HepG2 (cell line): Measurements from ENCODE around the gene DPF1. TPM values are rescaled to one million over a fixed set of nuclear protein-coding genes. Genes with fewer than 3 reads are reported as not detected.

ENCODE experiments used
- ATAC-seq: fragments of 200-7000 bp; cut with Tn5 transposase; 3 replicates; pipeline ENCODE4 v1.9.1; 2020; ENCODE audit warnings: mild to moderate bottlenecking, moderate library complexity
- BruUV-seq: library from RNA; stranded (reverse); fragments of 400-500 nt; replicated peaks from 2 replicates; lab custom pipeline; 2021; lab: Mats Ljungman, UMichigan
- CTCF ChIA-PET: fragments of 300-600 bp; formaldehyde crosslinking; extraction: SDS; loops from one replicate; lab custom pipeline; 2021; ENCODE audit warnings: low total read pairs, inconsistent platforms, low intra/inter-chr PET ratio; lab: Yijun Ruan, JAX
- POLR2A ChIA-PET: fragments of 350-600 bp; sonication (Branson Sonifier 250); formaldehyde crosslinking; loops from one replicate; lab custom pipeline; 2020; ENCODE audit warnings: antibody characterized with exemption, inconsistent platforms; lab: Yijun Ruan, JAX
- DNase-seq: peaks from one replicate; pipeline ENCODE4 v3.0.0-alpha.2; 2015; ENCODE audit warnings: low spot score
- FAIRE-seq: peaks from 3 replicates; lab custom pipeline; 2011; peaks lifted over from hg19 to GRCh38; lab: Jason Lieb, UNC
- H2AFZ ChIP-seq: one replicate; pipeline ENCODE4 v1.6.1; 2011; ENCODE audit warnings: low read length, inconsistent platforms
- H3K27ac ChIP-seq: fragments of 300-600 bp; 3 replicates; pipeline ENCODE4 v1.8.0; 2011; ENCODE audit warnings: mixed run types, mild to moderate bottlenecking, mixed read lengths, low read length, inconsistent platforms; ENCODE audit not compliant: insufficient read depth; ENCODE audit errors: extremely low read length
- H3K27me3 ChIP-seq, 2 experiments: fragments of 200-600 bp in 1 of 2; 2 replicates in 1 of 2; 3 replicates in 1 of 2; pipeline versions ENCODE4 v1.6.0 to v1.8.0; 2011; ENCODE audit warnings: low read length in 2 of 2, mild to moderate bottlenecking in 2 of 2, moderate library complexity in 2 of 2, inconsistent platforms in 1 of 2; ENCODE audit not compliant: insufficient read depth in 2 of 2, control insufficient read depth in 1 of 2
- H3K36me3 ChIP-seq, 2 experiments: fragments of 200-600 bp in 1 of 2; replicated peaks in 1 of 2; 2 replicates in 1 of 2; 3 replicates in 1 of 2; pipeline versions ENCODE4 v1.5.1 to v1.8.0; 2011; ENCODE audit warnings: low read length in 2 of 2, inconsistent platforms in 1 of 2; ENCODE audit not compliant: insufficient read depth in 2 of 2, control insufficient read depth in 1 of 2
- H3K4me1 ChIP-seq: 2 replicates; pipeline ENCODE4 v1.5.1; 2012; ENCODE audit warnings: low read length, inconsistent platforms; ENCODE audit not compliant: insufficient read depth
- H3K4me2 ChIP-seq: 2 replicates; pipeline ENCODE4 v1.6.0; 2011; ENCODE audit warnings: low read depth, low read length, inconsistent platforms
- H3K4me3 ChIP-seq, 3 experiments: fragments of 200-600 bp in 1 of 3; sonication (generic), shearing (Covaris generic) in 1 of 3; replicated peaks in 1 of 3; 2 replicates each; pipeline ENCODE4 v1.5.1; 2011 to 2016; ENCODE audit warnings: low read length in 3 of 3, inconsistent platforms in 2 of 3, low read depth in 2 of 3, mild to moderate bottlenecking in 2 of 3, control low read depth in 1 of 3, mixed read lengths in 1 of 3; ENCODE audit not compliant: insufficient read depth in 1 of 3
- H3K79me2 ChIP-seq: one replicate; pipeline ENCODE4 v1.6.1; 2011; ENCODE audit warnings: low read length, inconsistent platforms; ENCODE audit not compliant: insufficient read depth
- H3K9ac ChIP-seq: 2 replicates; pipeline ENCODE4 v1.6.0; 2011; ENCODE audit warnings: mild to moderate bottlenecking, low read depth, low read length, inconsistent platforms; ENCODE audit not compliant: insufficient read depth
- H3K9me3 ChIP-seq: 2 replicates; pipeline ENCODE4 v1.5.1; 2012; ENCODE audit warnings: mild to moderate bottlenecking, low read length
- H4K20me1 ChIP-seq: 2 replicates; pipeline ENCODE4 v1.6.0; 2011; ENCODE audit warnings: inconsistent platforms, mild to moderate bottlenecking, low read length, moderate library complexity; ENCODE audit not compliant: insufficient read depth
- ADNP ChIP-seq: sonication (generic); formaldehyde crosslinking; IDR thresholded peaks from 2 replicates; pipeline ENCODE4 v1.4.0; 2020; ENCODE audit warnings: missing genetic modification reagents
- AGO2 ChIP-seq: fragments of 200-400 bp; formaldehyde crosslinking; optimal IDR thresholded peaks from 2 replicates; pipeline ENCODE3; 2017; ENCODE audit warnings: mild to moderate bottlenecking, low read depth, low read length, moderate library complexity
- HOXD1 ChIP-seq: sonication (generic); formaldehyde crosslinking; IDR thresholded peaks from 2 replicates; pipeline ENCODE4 v1.5.0; 2020; ENCODE audit warnings: missing genetic modification reagents
- POGZ ChIP-seq: sonication (generic); formaldehyde crosslinking; IDR thresholded peaks from 2 replicates; pipeline ENCODE4 v1.4.0; 2020; ENCODE audit warnings: mild to moderate bottlenecking, missing genetic modification reagents
- RFX3 ChIP-seq: IDR thresholded peaks from 2 replicates; pipeline ENCODE4 v1.6.1; 2016; ENCODE audit warnings: missing biosample characterization, missing genetic modification reagents
- ZNF605 ChIP-seq: sonication (generic); formaldehyde crosslinking; IDR thresholded peaks from 2 replicates; pipeline ENCODE4 v1.8.0; 2022; ENCODE audit warnings: mild to moderate bottlenecking, missing genetic modification reagents
- ZSCAN9 ChIP-seq: IDR thresholded peaks from 2 replicates; pipeline ENCODE4 v1.6.1; 2016; ENCODE audit warnings: borderline replicate concordance
- WGBS: methylation state at CpG from one replicate; pipeline ENCODE4 v1.1.6; 2017; ENCODE audit warnings: low lambda C conversion rate; 5-methylcytosine and 5-hydroxymethylcytosine counted together
- in situ Hi-C: cut with HindIII; loops from 2 replicates; pipeline ENCODE4 v1.10.0; 2017; ENCODE audit warnings: low pct_unique_long_range_greater_than_20kb; ENCODE audit not compliant: extremely low pct_ligation_motif_present
- intact Hi-C: fragments of 100-400 bp; cut with micrococcal nuclease; formaldehyde crosslinking; loops from one replicate; pipeline ENCODE4 v1.10.0; 2022; ENCODE audit not compliant: unreplicated experiment
- polyA plus RNA-seq, 8 experiments: library from polyadenylated mRNA; depleted of rRNA in 3 of 8; stranded (reverse) in 7 of 8; unstranded in 1 of 8; fragments of >200 nt; fragmentation: Illumina TruSeq in 4 of 8; extraction: Trizol in 4 of 8; gene quantifications; 2 replicates each; pipeline versions ENCODE4 v1.2.1 to v1.2.3, GENCODE V29; 2011 to 2016; ENCODE audit warnings: low read depth in 4 of 8, missing spikeins in 1 of 8, mixed read lengths in 1 of 8; ENCODE audit not compliant: insufficient read depth in 1 of 8
- total RNA-seq, 5 experiments: library from RNA; depleted of rRNA; stranded (reverse); fragments of >200 nt; fragmentation: Illumina TruSeq; extraction: Trizol; gene quantifications; 2 replicates each; pipeline ENCODE4 v1.2.3, GENCODE V29; 2016; ENCODE audit warnings: low read depth in 1 of 5
- TF ChIP-seq, protein P1 (sequence below): IDR thresholded peaks from 2 replicates; pipeline ENCODE4 v1.6.1; 2016; ENCODE audit warnings: missing compliant biosample characterization, missing genetic modification reagents, borderline replicate concordance
- TF ChIP-seq, protein P2 (sequence below): sonication (generic); formaldehyde crosslinking; IDR thresholded peaks from 2 replicates; pipeline ENCODE4 v1.8.0; 2022; ENCODE audit warnings: mild to moderate bottlenecking, missing genetic modification reagents, moderate library complexity
- TF ChIP-seq, protein P3 (sequence below): sonication (generic); formaldehyde crosslinking; IDR thresholded peaks from 2 replicates; pipeline ENCODE4 v1.4.0; 2020; ENCODE audit warnings: mild to moderate bottlenecking, missing genetic modification reagents, borderline replicate concordance
- TF ChIP-seq, protein P4 (sequence below): sonication (generic); formaldehyde crosslinking; IDR thresholded peaks from 2 replicates; pipeline ENCODE4 v1.8.0; 2023; ENCODE audit warnings: mild to moderate bottlenecking, missing genetic modification reagents

The DPF1 gene
- total and polyA plus RNA-seq, 2 of the 13 experiments (the other 11 are each of a cell fraction or from before 2014, with no cell fraction given) = 1.0 to 3.2 TPM

DNA sequence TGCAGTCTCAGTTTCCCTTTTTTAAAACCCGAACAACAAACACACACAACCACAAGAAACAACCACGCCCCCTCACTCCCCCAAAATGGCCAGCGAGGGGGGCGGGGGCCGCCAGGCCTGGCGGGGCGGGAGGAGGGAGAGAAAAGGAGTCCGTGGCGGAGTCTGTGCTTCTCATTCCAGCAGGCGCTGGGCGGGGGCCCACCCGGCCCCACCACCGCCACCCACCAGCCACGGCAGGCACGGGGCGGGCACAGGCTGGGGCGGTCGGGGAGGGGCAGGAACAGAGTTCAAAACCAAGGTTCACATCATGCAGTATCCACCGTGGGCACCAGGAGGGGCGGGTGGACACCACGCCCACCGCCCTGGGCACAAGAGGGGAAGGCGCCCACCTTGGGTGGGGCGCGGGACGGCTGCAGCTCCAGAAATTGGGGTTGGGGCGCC, 12.9 kb downstream of the DPF1 start:
- no peaks in the 10 kb centered on the region for H4K20me1 ChIP-seq
- H3K4me2 ChIP-seq = no peak overlapping the region
- H3K4me1 ChIP-seq = no peaks in the 10 kb centered on the region
- no peak overlapping the region for H2AFZ ChIP-seq
- H3K27ac ChIP-seq = no peak overlapping the region
- H3K27me3 ChIP-seq = no peaks in the 10 kb centered on the region
- intact Hi-C loops (no loop called here), in situ Hi-C loops (no loop called here)
- ATAC-seq = peak; percentile 50
- POLR2A ChIA-PET = no interaction called here
- BruUV-seq = no TSS peak
- no peak for DNase-seq
- H3K79me2 ChIP-seq = no peaks in the 10 kb centered on the region
- no peaks in the 10 kb centered on the region for H3K9me3 ChIP-seq
- no peak for FAIRE-seq
- CTCF ChIA-PET = no interaction called here
- 59% methylated on average over 22 of the region's 27 CpGs for WGBS
- no peak overlapping the region for H3K9ac ChIP-seq
- H3K36me3 ChIP-seq = no peaks in the 10 kb centered on the region
- no peak for TF ChIP-seq ZSCAN9 (CRISPR knock-in tag)
- H3K4me3 ChIP-seq = no peak overlapping the region

DNA sequence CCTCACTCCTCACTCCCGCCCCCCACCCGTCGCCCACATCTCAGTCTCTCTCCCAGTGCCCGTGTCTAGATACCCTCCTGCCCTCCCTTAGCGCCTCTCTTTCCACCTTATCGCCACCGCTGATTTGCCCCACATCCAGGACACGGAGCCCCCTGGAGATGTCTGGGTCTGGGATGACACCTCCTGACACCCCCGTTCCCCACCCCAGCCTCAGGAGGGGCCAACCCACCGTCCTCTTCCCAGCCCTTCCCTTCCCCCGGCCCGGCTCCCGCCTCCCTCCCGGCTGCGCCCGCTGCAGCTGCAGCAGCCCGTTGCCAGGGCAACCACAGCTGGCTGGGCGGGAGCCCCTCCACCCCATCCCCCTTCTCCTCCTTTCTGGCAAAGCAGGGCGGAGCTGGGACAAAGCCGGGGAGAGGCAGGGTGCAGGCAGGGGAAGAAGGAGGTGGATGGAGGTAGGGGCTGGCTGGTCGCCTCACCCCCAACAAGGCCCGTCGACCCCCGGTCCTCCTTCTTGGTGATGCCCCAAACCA, 13.5 kb downstream of the DPF1 start:
- H2AFZ ChIP-seq = no peak overlapping the region
- WGBS = 45% methylated on average over 23 of the region's 24 CpGs
- no peak overlapping the region for H3K27ac ChIP-seq
- ATAC-seq = no peak
- no peak overlapping the region for H3K4me3 ChIP-seq
- no peak for DNase-seq
- H3K27me3 ChIP-seq = no peaks in the 10 kb centered on the region
- in situ Hi-C loops (no loop called here), intact Hi-C loops (no loop called here)
- no peaks in the 10 kb centered on the region for H3K9me3 ChIP-seq
- no peak for FAIRE-seq
- no peaks in the 10 kb centered on the region for H3K79me2 ChIP-seq
- H3K9ac ChIP-seq = no peak overlapping the region
- CTCF ChIA-PET = no interaction called here
- H3K4me1 ChIP-seq = no peaks in the 10 kb centered on the region
- H4K20me1 ChIP-seq = no peaks in the 10 kb centered on the region
- TF ChIP-seq POGZ (CRISPR knock-in tag) = no peak
- TF ChIP-seq, protein P1, sequence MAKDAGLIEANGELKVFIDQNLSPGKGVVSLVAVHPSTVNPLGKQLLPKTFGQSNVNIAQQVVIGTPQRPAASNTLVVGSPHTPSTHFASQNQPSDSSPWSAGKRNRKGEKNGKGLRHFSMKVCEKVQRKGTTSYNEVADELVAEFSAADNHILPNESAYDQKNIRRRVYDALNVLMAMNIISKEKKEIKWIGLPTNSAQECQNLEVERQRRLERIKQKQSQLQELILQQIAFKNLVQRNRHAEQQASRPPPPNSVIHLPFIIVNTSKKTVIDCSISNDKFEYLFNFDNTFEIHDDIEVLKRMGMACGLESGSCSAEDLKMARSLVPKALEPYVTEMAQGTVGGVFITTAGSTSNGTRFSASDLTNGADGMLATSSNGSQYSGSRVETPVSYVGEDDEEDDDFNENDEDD (CRISPR knock-in tag) = no peak
- 0 out of 2 replicates have a peak, but pooled peaks have one; percentile 25 for TF ChIP-seq RFX3 (CRISPR knock-in tag)
- no peak for TF ChIP-seq HOXD1 (CRISPR knock-in tag)
- TF ChIP-seq, protein P2, sequence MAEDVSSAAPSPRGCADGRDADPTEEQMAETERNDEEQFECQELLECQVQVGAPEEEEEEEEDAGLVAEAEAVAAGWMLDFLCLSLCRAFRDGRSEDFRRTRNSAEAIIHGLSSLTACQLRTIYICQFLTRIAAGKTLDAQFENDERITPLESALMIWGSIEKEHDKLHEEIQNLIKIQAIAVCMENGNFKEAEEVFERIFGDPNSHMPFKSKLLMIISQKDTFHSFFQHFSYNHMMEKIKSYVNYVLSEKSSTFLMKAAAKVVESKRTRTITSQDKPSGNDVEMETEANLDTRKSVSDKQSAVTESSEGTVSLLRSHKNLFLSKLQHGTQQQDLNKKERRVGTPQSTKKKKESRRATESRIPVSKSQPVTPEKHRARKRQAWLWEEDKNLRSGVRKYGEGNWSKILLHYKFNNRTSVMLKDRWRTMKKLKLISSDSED (CRISPR knock-in tag) = no peak
- TF ChIP-seq AGO2 = peak; percentile 38
- no peak for TF ChIP-seq ZNF605 (CRISPR knock-in tag)
- TF ChIP-seq ADNP (CRISPR knock-in tag) = no peak
- TF ChIP-seq, protein P3, sequence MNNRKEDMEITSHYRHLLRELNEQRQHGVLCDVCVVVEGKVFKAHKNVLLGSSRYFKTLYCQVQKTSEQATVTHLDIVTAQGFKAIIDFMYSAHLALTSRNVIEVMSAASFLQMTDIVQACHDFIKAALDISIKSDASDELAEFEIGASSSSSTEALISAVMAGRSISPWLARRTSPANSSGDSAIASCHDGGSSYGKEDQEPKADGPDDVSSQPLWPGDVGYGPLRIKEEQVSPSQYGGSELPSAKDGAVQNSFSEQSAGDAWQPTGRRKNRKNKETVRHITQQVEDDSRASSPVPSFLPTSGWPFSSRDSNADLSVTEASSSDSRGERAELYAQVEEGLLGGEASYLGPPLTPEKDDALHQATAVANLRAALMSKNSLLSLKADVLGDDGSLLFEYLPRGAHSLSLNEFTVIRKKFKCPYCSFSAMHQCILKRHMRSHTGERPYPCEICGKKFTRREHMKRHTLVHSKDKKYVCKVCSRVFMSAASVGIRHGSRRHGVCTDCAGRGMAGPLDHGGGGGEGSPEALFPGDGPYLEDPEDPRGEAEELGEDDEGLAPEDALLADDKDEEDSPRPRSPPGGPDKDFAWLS = no peak
- TF ChIP-seq, protein P4, sequence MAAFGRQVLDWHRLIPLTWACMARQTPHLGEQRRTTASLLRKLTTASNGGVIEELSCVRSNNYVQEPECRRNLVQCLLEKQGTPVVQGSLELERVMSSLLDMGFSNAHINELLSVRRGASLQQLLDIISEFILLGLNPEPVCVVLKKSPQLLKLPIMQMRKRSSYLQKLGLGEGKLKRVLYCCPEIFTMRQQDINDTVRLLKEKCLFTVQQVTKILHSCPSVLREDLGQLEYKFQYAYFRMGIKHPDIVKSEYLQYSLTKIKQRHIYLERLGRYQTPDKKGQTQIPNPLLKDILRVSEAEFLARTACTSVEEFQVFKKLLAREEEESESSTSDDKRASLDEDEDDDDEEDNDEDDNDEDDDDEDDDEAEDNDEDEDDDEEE (CRISPR knock-in tag) = no peak
- no peak overlapping the region for H3K4me2 ChIP-seq
- POLR2A ChIA-PET = no interaction called here
- no TSS peak for BruUV-seq
- no peaks in the 10 kb centered on the region for H3K36me3 ChIP-seq
